GM12865 (cell line): ENCODE results near the gene SLC6A6.
"Not testable (repeated sequence)": the region's sequence is repeated elsewhere in the genome, so short reads cannot be mapped to it uniquely, and the experiment has no call there.

Source experiments
- DNase-seq: peaks from one replicate; pipeline ENCODE4 v3.0.0; 2010; ENCODE audit warnings: low read depth
- H3K4me3 ChIP-seq: 2 replicates; pipeline ENCODE4 v1.5.1; 2011; ENCODE audit warnings: mild to moderate bottlenecking, low read depth, low read length, control low read depth
- TF ChIP-seq, protein P1 (sequence below): IDR thresholded peaks from 2 replicates; pipeline ENCODE4 v1.5.1; 2011; ENCODE audit warnings: low read length, control low read depth, low read depth, inconsistent platforms; ENCODE audit not compliant: insufficient read depth; ENCODE audit errors: missing control alignments

SLC6A6 gene

DNA sequence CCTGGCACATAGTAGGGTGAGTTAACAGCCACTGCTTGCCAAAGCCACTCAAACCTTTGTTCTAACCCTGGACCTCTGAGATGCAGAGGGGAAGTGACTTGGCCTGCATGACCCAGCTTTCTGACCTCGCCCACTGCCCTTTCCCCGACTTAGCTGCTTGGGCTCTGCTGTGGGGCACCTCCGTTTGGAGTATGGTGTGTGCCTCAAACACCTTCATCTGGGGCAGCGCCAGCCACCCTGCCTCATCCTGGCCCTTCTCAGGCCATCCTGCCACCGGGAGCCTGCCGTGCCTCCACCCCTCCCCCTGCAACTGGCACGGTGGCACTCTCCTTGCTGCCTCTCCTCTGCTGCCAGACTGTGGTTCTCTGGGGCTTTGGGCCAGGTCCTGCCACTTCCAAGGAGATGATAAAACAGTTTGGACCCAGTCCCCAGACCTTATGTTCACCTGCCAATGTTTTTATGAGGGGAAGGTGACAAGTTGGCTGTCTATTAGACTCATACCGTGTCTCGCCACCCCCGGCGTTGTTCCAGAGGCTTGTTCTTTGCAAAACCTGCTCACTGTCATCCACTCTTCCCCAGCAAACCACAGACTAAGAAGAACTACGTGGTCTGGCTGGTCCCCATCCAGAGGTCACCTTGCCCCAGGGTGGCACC lies 32.2 kb downstream of the SLC6A6 start:
- TF ChIP-seq, protein P1, sequence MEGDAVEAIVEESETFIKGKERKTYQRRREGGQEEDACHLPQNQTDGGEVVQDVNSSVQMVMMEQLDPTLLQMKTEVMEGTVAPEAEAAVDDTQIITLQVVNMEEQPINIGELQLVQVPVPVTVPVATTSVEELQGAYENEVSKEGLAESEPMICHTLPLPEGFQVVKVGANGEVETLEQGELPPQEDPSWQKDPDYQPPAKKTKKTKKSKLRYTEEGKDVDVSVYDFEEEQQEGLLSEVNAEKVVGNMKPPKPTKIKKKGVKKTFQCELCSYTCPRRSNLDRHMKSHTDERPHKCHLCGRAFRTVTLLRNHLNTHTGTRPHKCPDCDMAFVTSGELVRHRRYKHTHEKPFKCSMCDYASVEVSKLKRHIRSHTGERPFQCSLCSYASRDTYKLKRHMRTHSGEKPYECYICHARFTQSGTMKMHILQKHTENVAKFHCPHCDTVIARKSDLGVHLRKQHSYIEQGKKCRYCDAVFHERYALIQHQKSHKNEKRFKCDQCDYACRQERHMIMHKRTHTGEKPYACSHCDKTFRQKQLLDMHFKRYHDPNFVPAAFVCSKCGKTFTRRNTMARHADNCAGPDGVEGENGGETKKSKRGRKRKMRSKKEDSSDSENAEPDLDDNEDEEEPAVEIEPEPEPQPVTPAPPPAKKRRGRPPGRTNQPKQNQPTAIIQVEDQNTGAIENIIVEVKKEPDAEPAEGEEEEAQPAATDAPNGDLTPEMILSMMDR, result no peak
- no peak overlapping the region for H3K4me3 ChIP-seq
- no peak for DNase-seq

DNA sequence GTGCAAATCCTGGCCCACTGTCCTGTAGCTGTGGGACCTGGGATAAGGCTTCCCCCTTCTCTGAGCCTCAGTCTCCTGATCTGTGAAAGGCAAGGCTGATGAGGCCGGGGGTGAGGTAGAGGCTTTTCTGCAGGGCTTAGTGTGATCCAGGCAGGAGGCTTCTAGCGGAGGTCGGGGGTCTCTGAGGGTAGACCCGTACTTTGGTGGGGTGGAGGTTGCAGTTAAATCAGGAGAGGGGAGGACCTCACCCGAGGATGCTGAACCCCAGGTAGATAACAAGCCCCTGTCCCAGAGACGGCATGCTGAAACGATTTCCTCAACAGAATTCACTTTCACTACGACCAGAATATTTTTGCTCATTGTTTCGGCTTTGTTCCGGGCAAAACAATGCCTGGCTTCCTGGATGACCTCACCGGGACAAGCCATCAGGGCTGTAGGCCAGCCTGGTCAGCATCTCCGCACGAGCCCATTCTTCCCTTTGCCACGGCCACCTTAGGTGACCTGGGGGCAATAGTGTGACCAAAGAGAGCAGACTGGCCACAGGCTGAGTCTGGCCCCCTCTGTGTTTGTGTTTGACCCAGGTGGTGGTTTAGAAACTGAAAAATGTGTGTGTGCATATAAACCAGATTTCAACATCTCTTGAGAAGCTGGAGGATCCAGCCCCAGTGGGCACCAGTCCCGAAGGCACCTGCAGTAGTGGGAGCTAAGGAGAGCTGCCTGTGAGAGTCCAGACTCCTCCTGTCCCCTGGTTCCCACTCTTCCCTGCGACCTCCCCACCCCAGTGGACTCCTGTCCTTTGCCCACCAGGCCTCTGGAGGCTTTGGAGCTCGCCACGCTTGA lies 33.0 kb downstream of the SLC6A6 start:
- H3K4me3 ChIP-seq, result no peak overlapping the region
- TF ChIP-seq, protein P1, result no peak
- DNase-seq, result no peak

GRCh38 chr3:14436954-14437281 lies 34.5 kb downstream of the SLC6A6 start:
- TF ChIP-seq, protein P1, result no peak
- no peak for DNase-seq
- H3K4me3 ChIP-seq, result no peak overlapping the region

- not testable (repeated sequence) for DNase-seq, H3K4me3 ChIP-seq
Observed at GRCh38 chr3:14437705-14438104, 35.3 kb downstream of the SLC6A6 start.

GRCh38 chr3:14438262-14438661 lies 35.9 kb downstream of the SLC6A6 start:
- no peak overlapping the region for H3K4me3 ChIP-seq
- TF ChIP-seq, protein P1, result no peak
- no peak for DNase-seq

GRCh38 chr3:14438929-14439328 lies 36.5 kb downstream of the SLC6A6 start:
- no peak overlapping the region for H3K4me3 ChIP-seq
- TF ChIP-seq, protein P1, result no peak
- no peak for DNase-seq

GRCh38 chr3:14439501-14440167 lies 37.2 kb downstream of the SLC6A6 start:
- TF ChIP-seq, protein P1, result no peak
- no peak for DNase-seq

More at GRCh38 chr3:14439501-14440167, 37.2 kb downstream of the SLC6A6 start:
- H3K4me3 ChIP-seq, result no peak overlapping the region
